IPS-NIHi7 (cell line): ENCODE data around the gene KIF6.
"Not testable (repeated sequence)": the region's sequence is repeated elsewhere in the genome, so short reads cannot be mapped to it uniquely, and the experiment has no call there.

Experiments used
- DNase-seq: peaks from one replicate; pipeline ENCODE4 v3.0.0; 2012; ENCODE audit warnings: mixed read lengths; ENCODE audit errors: extremely low spot score

The KIF6 gene

GRCh38 chr6:39499053-39499452, 226.2 kb downstream of the KIF6 start:
- DNase-seq: no peak

DNA sequence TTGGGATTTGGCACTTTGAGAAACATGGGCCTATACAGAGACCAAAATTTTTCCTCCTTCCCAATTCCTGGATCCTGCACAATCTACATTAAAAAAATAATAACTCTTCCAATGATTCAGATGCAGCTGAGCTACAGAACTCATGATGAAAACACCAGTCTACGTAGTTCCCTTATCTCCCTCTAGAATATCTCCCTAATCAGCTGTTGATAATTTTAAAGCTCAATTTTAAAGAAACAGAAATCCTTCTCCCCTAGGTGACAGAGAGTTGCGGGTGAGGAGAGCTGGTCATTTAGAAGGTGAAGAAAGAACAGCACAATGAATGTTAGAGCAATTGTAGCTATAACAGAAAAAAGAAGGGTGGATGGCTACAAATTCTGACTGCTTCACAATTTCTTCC, 227.1 kb downstream of the KIF6 start:
- DNase-seq: no peak

- no peak for DNase-seq
Measured at GRCh38 chr6:39496915-39497314, 228.3 kb downstream of the KIF6 start.

GRCh38 chr6:39496456-39496855, 228.8 kb downstream of the KIF6 start:
- no peak for DNase-seq

DNA sequence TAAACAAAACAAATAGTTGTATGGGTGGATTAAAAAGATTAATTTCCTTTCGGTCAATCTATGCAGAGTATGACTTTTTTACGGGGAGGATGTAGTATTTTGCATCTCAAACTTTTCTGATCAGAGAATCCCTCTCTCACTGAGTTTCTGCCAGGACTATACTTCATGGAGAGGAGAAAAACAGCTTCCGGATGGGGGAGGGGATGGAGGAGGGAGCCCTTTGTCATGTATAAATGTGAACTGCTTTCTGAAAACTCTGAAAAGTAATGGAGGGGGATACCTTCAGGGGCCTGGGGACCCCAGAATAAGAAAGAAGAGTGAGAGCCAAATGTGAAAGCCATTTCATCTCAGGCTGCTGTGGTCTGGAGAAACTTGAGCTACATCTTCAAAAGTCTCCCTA, 229.6 kb downstream of the KIF6 start:
- no peak for DNase-seq

DNA sequence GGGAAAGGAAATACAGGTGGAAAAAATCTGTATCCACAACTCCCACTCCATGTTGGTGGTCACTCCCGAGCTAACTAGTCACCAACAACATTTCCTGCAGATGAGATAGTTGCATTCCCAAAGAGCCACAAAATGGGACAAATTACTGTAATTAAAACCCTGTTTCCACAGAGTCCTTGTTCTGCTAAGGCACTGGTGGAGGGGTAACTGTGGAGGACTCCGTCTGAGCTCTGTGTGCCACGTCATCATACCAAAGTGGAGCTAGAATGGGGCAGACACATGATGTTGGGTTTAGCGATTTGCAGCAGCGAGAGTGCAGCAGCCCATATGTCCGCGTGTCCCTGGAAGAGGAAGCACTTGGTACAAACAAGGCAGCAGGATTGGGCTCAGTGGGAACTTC, 230.2 kb downstream of the KIF6 start:
- DNase-seq: no peak

GRCh38 chr6:39493777-39494176, 231.4 kb downstream of the KIF6 start:
- no peak for DNase-seq

DNA sequence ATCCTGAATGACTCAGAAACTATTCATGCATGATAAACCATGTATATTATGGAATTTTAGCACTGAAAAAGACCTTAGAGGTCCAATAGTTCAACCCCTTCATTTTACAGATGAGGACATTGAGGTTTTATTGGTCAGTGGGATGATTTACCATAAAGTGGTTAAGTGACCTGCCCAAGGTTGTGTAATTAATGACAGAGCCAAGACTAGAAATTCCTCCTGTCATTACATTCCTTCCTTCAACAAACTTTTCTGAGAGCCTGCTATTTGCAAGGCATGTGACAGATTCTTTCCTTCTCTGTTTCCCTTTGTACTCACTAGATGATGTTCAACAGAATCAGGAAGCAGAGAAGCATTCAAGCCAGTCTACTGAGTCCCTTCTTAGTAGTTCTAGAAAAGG, 232.0 kb downstream of the KIF6 start:
- DNase-seq: no peak

DNA sequence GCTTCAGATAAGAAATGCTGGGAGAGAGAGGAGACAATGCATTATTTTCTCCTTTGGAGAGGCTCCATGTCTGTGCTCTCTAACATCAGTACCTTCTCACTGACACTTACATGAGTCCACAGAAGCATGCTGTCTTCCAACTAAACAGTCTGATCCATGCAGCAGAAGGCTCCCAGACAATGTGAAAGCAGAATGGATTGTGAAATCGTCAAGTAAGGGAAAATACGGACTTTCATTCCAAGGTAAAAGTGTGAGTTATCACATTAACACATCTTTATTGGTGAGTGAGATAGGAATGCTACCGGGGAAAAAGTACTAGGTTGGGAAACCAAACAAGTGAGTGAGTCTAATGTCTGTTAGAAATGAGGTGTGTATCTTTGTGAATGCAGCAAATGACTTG, 235.1 kb downstream of the KIF6 start:
- no peak for DNase-seq

GRCh38 chr6:39488255-39488879, 236.8 kb downstream of the KIF6 start:
- DNase-seq: no peak

GRCh38 chr6:39484276-39484675, 240.9 kb downstream of the KIF6 start:
- no peak for DNase-seq

- DNase-seq: not testable (repeated sequence)
Measured at GRCh38 chr6:39479819-39480218, 245.4 kb downstream of the KIF6 start.

DNA sequence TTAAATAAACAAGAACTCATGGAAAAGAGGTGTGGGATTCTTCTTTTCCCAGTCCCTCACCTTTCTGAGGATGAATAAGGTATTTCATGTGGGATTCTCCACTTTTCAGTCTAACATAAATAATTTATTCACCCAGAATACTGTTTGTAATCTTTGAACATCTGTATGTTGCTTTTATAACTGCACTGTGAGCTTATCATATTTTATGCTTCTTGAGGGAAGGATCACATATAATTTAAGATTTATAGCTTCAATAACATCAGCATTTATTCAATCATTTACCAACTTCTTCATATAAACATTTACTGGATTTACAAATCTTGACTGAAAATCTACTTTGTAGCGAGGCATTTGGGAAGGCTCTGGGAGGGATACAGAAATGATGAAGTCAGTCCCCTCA, 248.5 kb downstream of the KIF6 start:
- DNase-seq: no peak

DNA sequence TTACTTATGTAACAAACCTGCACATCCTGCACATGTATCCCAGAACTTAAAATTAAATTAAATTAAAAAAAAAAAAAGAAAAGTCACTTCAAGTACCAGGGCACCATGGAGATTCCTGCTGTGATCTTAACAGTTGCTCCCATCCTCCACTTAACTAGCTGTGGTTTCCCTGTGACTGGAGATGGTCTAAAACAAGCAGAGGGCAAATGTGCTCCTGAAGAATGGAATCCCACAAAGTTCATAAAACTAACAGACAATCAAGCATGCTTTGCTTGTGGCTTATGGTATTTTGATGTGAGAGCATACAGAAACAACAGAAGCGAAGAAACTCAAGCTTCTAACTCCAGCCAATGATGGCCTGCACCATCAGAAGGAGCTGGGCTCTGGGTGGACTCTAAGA, 249.1 kb downstream of the KIF6 start:
- DNase-seq: no peak

GRCh38 chr6:39471954-39472659, 253.1 kb downstream of the KIF6 start:
- DNase-seq: no peak

GRCh38 chr6:39470506-39470905, 254.7 kb downstream of the KIF6 start:
- DNase-seq: no peak

DNA sequence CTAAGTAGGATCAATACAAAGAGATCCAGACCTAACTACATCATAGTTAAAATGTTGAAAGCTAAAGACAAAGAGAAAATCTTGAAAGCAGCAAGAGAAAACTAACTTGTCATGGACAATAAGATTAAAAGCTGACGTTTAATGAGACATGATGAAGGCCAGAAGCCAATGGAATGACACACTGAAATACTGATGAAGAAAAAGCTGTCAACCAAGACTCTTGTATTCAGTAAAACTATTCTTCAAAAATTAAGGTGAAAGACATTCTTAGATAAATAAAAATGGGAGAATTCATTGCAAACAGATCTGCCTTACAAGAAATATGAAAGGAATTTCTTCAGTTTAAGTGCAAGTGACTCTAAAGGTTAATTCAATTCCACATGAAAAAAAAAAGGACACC, 256.8 kb downstream of the KIF6 start:
- DNase-seq: no peak

- no peak for DNase-seq
Measured at GRCh38 chr6:39466631-39467030, 258.6 kb downstream of the KIF6 start.

- DNase-seq: no peak
Measured at GRCh38 chr6:39465539-39465938, 259.7 kb downstream of the KIF6 start.

GRCh38 chr6:39464067-39464466, 261.1 kb downstream of the KIF6 start:
- DNase-seq: no peak

GRCh38 chr6:39453956-39454524, 271.2 kb downstream of the KIF6 start:
- no peak for DNase-seq

DNA sequence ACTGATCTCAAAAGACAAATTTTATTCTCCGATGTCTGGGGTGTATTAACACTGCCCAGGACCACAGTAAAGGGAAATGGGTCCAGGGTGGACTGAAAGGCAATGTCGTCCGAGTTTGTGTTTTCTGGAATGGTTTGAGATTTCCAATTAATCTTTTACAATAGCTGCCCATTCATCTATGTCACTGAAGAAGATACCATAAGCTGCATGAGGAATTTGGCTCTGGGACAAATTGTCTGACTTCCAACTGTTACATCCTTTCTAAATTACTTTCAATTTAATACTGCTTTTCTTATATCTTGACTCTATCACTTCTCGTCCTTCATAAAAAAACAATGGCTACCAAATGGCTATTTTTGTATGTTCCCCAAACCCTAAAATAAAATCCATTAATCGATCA, 272.0 kb downstream of the KIF6 start:
- DNase-seq: no peak
